ENCODE measurements around the gene BTF3. TPM values are rescaled to one million over a fixed set of nuclear protein-coding genes. Genes with fewer than 3 reads are reported as not detected.

The BTF3 gene
- polyA plus RNA-seq, 1 donor from 2014 or later, result 324 TPM

- Histone ChIP-seq H3K4me2 (ENCODE audit: low read length) (no peak overlapping the region), H3K9me2 (ENCODE audit: insufficient read depth, low read length) (no peaks in the 10 kb centered on the region), H3K79me2 (replicated peaks; ENCODE audit: insufficient read depth, low read length) (no peaks in the 10 kb centered on the region), H3K27me3 (ENCODE audit: insufficient read depth, low read depth, low read length) (no peaks in the 10 kb centered on the region), H3K9ac (ENCODE audit: low read length) (no peak overlapping the region), H4K20me1 (ENCODE audit: insufficient read depth) (no peaks in the 10 kb centered on the region), H3K4me3 (ENCODE audit: low read length) (no peak overlapping the region), H3K27ac (ENCODE audit: low read length) (no peak overlapping the region), H3F3A (ENCODE audit: insufficient read depth, low read length, poor library complexity, severe bottlenecking) (no peaks in the 10 kb centered on the region), H3K9me3 (ENCODE audit: low read length) (no peaks in the 10 kb centered on the region), H2AFZ (ENCODE audit: low read depth, low read length) (no peak overlapping the region), H3K36me3 (ENCODE audit: insufficient read depth, low read length) (no peaks in the 10 kb centered on the region)
- no peak for TF ChIP-seq EZH2 (IDR thresholded peaks at IDR 0.05; ENCODE audit: borderline replicate concordance, insufficient read depth, low read length, poor library complexity, severe bottlenecking)
- peak; percentile 62 for TF ChIP-seq RAD21 (conservative IDR thresholded peaks at IDR 0.05)
- TF ChIP-seq CTCF (IDR thresholded peaks at IDR 0.05; ENCODE audit: poor library complexity, severe bottlenecking), result peak; percentile 69
- TF ChIP-seq SMC3 (conservative IDR thresholded peaks at IDR 0.05; ENCODE audit: poor library complexity), result peak; percentile 60
Measured at GRCh38 chr5:73519531-73520283, 21.5 kb downstream of the BTF3 start.

DNA sequence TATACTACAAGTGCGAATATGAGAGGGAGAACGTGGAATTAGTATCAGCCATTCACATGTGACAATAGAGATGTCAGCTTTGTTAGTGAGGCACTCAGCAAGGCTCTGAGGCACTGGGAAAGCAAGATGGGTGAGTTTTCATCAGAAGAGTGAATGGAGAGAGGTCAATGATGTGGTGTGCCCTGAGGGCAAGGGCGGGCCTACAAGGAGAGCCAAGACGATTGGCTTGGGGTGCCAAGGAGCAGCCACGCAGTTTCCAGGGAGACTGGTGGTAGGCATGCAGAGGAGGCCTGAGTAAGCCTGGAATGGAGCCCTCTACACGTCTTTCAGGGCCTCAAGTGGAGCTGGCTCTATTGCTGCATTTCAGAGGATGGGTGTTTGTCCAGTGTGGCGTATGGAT, 24.7 kb downstream of the BTF3 start:
- H3K27ac ChIP-seq (ENCODE audit: low read length), result no peak overlapping the region
- H2AFZ ChIP-seq (ENCODE audit: low read depth, low read length), result no peak overlapping the region
- no peaks in the 10 kb centered on the region for H3K9me3 ChIP-seq (ENCODE audit: low read length)
- H3K27me3 ChIP-seq (ENCODE audit: insufficient read depth, low read depth, low read length), result no peaks in the 10 kb centered on the region
- H3K9ac ChIP-seq (ENCODE audit: low read length), result no peak overlapping the region
- no peaks in the 10 kb centered on the region for H3K9me2 ChIP-seq (ENCODE audit: insufficient read depth, low read length)
- no peak for TF ChIP-seq RAD21 (conservative IDR thresholded peaks at IDR 0.05)
- TF ChIP-seq MXI1 (conservative IDR thresholded peaks at IDR 0.05; ENCODE audit: poor library complexity, severe bottlenecking), result no peak
- no peak for TF ChIP-seq CTCF (IDR thresholded peaks at IDR 0.05; ENCODE audit: poor library complexity, severe bottlenecking)
- no peak for TF ChIP-seq SMC3 (conservative IDR thresholded peaks at IDR 0.05; ENCODE audit: poor library complexity)
- TF ChIP-seq, protein P1, sequence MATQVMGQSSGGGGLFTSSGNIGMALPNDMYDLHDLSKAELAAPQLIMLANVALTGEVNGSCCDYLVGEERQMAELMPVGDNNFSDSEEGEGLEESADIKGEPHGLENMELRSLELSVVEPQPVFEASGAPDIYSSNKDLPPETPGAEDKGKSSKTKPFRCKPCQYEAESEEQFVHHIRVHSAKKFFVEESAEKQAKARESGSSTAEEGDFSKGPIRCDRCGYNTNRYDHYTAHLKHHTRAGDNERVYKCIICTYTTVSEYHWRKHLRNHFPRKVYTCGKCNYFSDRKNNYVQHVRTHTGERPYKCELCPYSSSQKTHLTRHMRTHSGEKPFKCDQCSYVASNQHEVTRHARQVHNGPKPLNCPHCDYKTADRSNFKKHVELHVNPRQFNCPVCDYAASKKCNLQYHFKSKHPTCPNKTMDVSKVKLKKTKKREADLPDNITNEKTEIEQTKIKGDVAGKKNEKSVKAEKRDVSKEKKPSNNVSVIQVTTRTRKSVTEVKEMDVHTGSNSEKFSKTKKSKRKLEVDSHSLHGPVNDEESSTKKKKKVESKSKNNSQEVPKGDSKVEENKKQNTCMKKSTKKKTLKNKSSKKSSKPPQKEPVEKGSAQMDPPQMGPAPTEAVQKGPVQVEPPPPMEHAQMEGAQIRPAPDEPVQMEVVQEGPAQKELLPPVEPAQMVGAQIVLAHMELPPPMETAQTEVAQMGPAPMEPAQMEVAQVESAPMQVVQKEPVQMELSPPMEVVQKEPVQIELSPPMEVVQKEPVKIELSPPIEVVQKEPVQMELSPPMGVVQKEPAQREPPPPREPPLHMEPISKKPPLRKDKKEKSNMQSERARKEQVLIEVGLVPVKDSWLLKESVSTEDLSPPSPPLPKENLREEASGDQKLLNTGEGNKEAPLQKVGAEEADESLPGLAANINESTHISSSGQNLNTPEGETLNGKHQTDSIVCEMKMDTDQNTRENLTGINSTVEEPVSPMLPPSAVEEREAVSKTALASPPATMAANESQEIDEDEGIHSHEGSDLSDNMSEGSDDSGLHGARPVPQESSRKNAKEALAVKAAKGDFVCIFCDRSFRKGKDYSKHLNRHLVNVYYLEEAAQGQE (IDR thresholded peaks at IDR 0.05; ENCODE audit: borderline replicate concordance), result no peak
- no peak for TF ChIP-seq POLR2AphosphoS5 (IDR thresholded peaks at IDR 0.05)
- no peak for TF ChIP-seq EZH2 (IDR thresholded peaks at IDR 0.05; ENCODE audit: borderline replicate concordance, insufficient read depth, low read length, poor library complexity, severe bottlenecking)
- no peak for TF ChIP-seq TAF1 (IDR thresholded peaks at IDR 0.05; ENCODE audit: low read depth)
- H3K36me3 ChIP-seq (ENCODE audit: insufficient read depth, low read length), result no peaks in the 10 kb centered on the region
- no peaks in the 10 kb centered on the region for H3K79me2 ChIP-seq (replicated peaks; ENCODE audit: insufficient read depth, low read length)
- no peak overlapping the region for H3K4me2 ChIP-seq (ENCODE audit: low read length)
- no peaks in the 10 kb centered on the region for H3F3A ChIP-seq (ENCODE audit: insufficient read depth, low read length, poor library complexity, severe bottlenecking)
- H4K20me1 ChIP-seq (ENCODE audit: insufficient read depth), result no peaks in the 10 kb centered on the region
- no peak overlapping the region for H3K4me3 ChIP-seq (ENCODE audit: low read length)
